Left forelimb (tissue), 1 donor: ENCODE measurements around the gene SRCIN1.
A peak's percentile ranks its signal among the peaks of the same experiment; 100 is the strongest.
"Not testable (repeated sequence)": the region's sequence is repeated elsewhere in the genome, so short reads cannot be mapped to it uniquely, and the experiment has no call there.

Experiments used
- DNase-seq: peaks from one replicate; pipeline ENCODE4 v3.0.0-alpha.2; 2018; ENCODE audit warnings: low spot score

The SRCIN1 gene

GRCh38 chr17:38507921-38508569 is 97.7 kb downstream of the SRCIN1 start:
- DNase-seq = no peak

- DNase-seq = no peak
Measured at GRCh38 chr17:38507436-38507835, 98.3 kb downstream of the SRCIN1 start.

- no peak for DNase-seq
Measured at GRCh38 chr17:38504216-38504615, 101.5 kb downstream of the SRCIN1 start.

GRCh38 chr17:38503286-38503913 is 102.4 kb downstream of the SRCIN1 start:
- DNase-seq = not testable (repeated sequence)

GRCh38 chr17:38501718-38502117 is 104.0 kb downstream of the SRCIN1 start:
- DNase-seq = not testable (repeated sequence)

DNA sequence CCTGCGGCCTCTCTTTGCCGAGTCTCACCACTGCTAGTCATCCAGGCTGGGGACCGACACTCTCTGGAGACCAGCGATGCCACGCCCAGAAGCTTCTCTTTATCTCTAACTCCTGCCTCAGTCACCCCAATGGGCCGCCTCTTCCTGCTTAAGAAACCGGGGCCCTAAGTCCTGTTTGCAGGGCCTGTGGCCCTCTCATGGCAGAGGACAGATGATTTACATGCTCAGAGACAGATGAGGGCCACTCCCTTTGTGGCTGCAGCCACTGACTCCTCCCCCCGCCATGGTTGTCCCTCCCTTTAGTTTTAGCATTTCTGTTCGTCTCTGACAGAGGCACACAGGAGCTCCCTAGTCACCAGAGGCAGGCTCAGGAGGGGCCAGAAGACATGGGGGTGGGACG is 106.5 kb downstream of the SRCIN1 start:
- DNase-seq = not testable (repeated sequence)

DNA sequence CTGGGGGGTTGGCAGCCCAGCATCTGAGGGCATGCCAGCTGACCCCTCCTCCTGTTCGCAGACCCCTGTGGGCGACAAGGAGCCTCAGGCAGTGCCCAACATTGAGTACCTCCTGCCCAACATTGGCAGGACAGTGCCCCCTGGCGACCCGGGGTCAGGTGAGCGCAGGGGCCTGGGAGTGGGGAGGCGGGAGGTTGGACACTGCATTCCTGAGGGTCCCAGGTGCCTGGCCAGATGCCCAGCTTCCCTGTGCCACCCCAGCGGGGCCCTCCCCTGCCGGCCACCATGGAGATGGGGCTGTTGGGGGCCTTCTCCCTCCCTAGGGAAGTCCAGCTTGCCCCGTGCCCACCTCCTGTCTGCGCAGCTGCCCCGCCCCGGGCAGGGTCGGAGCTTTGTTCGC is 107.4 kb downstream of the SRCIN1 start:
- DNase-seq = no peak

GRCh38 chr17:38497656-38498055 is 108.1 kb downstream of the SRCIN1 start:
- DNase-seq = not testable (repeated sequence)

DNA sequence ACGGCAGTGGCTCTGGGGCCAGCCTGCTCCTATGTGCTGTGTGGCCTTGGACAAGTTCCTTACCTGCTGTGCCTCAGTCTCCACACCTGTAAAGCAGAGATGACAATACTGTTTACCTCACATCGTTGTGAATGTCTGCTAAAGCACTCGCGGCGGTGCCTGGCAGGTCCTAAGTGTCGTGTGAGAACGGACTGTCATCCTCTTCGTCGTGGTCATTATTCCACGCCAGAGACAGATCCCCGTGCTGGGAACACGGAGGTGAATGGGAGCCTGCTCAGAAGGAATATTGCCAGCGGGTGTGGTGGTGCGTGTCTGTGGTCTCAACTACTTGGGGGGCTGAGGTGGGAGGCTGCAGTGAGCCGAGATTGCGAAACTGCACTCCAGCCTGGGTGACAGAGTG is 111.6 kb downstream of the SRCIN1 start:
- not testable (repeated sequence) for DNase-seq

DNA sequence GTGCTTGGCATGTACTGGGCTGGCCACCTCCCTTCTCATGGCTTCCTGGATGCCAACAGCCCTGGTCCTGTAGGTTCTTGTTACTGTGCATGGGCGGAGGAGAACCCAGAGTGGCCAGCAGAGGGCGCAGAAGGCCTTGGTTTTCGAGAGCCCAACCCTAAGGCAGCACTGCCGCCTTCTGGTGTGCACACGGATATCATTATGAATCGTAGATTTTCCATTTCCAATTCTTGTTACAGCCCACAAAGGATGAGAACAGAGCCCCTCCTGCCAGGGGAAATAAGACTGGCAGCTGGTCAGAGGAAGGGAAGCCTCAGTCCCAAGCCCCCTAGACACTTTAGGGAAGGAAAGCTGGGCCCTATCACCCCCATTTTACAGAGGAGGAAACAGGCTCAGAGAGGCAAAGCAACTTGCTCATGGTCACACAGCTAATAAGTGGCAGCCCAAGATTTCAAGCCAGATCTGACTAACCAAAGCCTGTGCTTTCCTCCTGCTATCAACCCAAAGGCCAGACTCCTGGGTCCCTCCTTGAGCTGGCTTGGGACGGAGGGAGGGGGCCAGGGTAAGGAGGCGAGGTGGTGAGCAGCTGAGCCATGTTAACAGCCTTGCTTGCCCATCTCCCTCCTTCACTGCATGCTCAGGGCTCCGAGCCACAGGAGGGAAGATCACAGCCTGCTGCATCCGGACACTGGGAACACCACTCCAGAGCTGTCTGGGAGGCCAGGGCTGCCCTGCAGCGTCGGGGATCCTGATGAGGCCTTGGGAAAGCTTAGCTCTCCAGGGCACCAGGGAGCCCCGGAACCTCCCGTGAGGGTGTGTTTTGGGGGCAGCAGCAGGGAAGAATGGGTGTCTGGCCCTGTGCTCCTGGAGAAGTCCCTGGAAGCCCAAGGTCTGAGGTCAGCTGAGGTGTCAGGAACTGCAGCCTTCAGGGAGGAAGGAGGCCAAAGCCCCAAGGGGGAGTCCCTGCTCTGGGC is 113.4 kb downstream of the SRCIN1 start:
- DNase-seq = peak; percentile 89

DNA sequence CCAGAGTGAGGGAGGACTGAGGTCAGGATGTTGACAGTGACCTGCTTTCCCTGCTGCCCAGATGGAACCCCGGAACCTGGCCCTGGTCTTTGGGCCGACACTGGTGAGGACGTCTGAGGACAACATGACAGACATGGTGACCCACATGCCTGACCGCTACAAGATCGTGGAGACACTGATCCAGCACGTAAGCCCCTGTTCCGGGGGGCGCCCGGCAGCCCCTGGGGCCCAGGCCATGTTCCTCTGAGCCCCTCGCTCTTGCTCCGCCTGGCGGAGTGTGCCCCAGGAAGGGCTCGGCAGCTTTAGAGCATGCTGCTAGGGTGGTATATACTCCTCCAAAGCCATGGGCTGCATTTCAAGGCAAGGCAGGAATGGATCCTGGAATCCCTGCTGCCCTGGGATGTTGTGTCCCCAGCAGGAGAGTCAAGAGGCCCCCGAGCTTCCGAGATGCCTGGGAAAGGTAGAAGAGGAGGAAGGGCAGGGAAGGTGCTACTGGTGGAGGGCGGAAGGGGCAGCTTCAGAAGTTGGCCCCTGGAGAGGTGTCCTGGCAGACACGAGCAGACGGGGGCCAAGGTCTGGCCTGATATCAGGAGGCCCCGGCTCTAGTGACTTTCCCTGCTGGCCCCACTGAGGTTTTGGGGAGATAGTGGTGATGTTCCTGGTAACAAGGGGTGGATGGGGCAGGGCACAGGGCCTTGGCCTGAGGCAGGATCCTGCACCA is 114.2 kb downstream of the SRCIN1 start:
- not testable (repeated sequence) for DNase-seq

GRCh38 chr17:38489774-38490173 is 116.0 kb downstream of the SRCIN1 start:
- not testable (repeated sequence) for DNase-seq

- DNase-seq = not testable (repeated sequence)
Measured at GRCh38 chr17:38485681-38486298, 120.0 kb downstream of the SRCIN1 start.

DNA sequence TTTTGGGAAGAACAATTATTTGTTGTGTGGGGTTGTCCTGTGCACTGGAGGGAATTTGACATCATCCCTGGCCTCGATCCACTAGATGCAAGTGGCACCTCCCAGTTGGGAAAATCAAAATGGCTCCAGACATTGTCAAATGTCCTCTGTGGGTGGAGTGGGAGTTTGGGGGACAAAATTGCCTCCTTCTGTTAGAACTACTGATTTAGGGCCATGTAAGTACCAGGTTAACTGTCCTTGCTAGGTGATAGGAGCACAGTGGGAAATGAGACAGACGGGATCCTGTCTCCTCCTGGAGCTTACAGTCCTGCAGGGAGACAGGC is 120.6 kb downstream of the SRCIN1 start:
- DNase-seq = no peak

GRCh38 chr17:38484242-38485145 is 121.3 kb downstream of the SRCIN1 start:
- not testable (repeated sequence) for DNase-seq

GRCh38 chr17:38482700-38483043 is 123.1 kb downstream of the SRCIN1 start:
- DNase-seq = not testable (repeated sequence)

- not testable (repeated sequence) for DNase-seq
Measured at GRCh38 chr17:38482039-38482699, 123.6 kb downstream of the SRCIN1 start.
